Ishikawa (cell line): ENCODE data around the gene CYP24A1.

Experiments used
- CEBPB ChIP-seq: IDR thresholded peaks from 2 replicates; pipeline ENCODE4 v1.6.1; 2012
- CREB1 ChIP-seq: IDR thresholded peaks from 2 replicates; pipeline ENCODE4 v1.6.1; 2012; ENCODE audit warnings: low read depth
- EGR1 ChIP-seq: IDR thresholded peaks from 2 replicates; pipeline ENCODE4 v1.6.1; 2012
- EP300 ChIP-seq: IDR thresholded peaks from 2 replicates; pipeline ENCODE4 v1.6.1; 2012; ENCODE audit warnings: borderline replicate concordance
- FOXM1 ChIP-seq: IDR thresholded peaks from 2 replicates; pipeline ENCODE4 v1.6.1; 2012; ENCODE audit warnings: low read depth, borderline replicate concordance
- NFIC ChIP-seq: IDR thresholded peaks from 2 replicates; pipeline ENCODE4 v1.6.1; 2012
- RAD21 ChIP-seq: IDR thresholded peaks from 2 replicates; pipeline ENCODE4 v1.6.1; 2012; ENCODE audit warnings: low read depth
- TAF1 ChIP-seq: IDR thresholded peaks from 2 replicates; pipeline ENCODE4 v1.6.1; 2012; ENCODE audit warnings: low read depth, mild to moderate bottlenecking
- TCF12 ChIP-seq: IDR thresholded peaks from 2 replicates; pipeline ENCODE4 v1.6.1; 2012; ENCODE audit warnings: low read depth
- TEAD4 ChIP-seq: IDR thresholded peaks from 2 replicates; pipeline ENCODE4 v1.6.1; 2012
- YY1 ChIP-seq: IDR thresholded peaks from 2 replicates; pipeline ENCODE4 v1.6.1; 2012; ENCODE audit warnings: low read depth
- ZBTB7A ChIP-seq: IDR thresholded peaks from 2 replicates; pipeline ENCODE4 v1.6.1; 2012; ENCODE audit warnings: low read depth
- TF ChIP-seq, protein P1 (sequence below): IDR thresholded peaks from 2 replicates; pipeline ENCODE4 v1.6.1; 2012
- TF ChIP-seq, protein P2 (sequence below): IDR thresholded peaks from 2 replicates; pipeline ENCODE4 v1.6.1; 2012; ENCODE audit warnings: low read depth, mild to moderate bottlenecking
- TF ChIP-seq, protein P3 (sequence below): IDR thresholded peaks from 2 replicates; pipeline ENCODE4 v1.6.1; 2012

The CYP24A1 gene

DNA sequence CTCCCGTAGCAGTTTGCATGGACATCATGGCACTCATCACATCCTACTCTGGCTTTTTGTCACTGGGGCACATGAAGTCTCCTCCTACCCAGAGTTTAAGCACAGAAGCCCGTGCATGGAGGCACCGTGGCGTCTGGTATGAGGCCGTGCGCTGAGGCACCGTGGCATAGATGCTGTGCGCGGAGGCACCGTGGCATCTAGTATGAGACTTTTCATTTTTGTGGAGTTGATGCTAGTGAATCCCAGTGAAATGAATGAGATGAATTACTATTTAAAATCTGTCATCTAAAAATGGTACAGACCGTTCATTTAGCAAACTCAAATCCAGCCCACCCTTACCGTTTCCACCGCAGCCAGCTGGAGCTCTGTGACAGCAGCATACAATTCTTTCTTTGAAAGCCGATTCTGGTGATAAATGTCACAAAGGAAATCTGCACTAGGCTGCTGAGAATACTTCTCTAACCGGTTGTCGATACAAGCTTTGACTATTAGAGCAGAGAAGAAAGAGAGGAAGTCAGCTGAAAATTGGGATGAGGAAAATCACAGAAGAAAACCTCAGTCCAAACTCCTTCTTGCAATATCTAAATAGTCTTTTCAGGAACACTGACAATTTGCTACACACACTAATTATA is 11.3 kb downstream of the CYP24A1 start:
- TF ChIP-seq, protein P1, sequence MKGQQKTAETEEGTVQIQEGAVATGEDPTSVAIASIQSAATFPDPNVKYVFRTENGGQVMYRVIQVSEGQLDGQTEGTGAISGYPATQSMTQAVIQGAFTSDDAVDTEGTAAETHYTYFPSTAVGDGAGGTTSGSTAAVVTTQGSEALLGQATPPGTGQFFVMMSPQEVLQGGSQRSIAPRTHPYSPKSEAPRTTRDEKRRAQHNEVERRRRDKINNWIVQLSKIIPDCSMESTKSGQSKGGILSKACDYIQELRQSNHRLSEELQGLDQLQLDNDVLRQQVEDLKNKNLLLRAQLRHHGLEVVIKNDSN: no peak

DNA sequence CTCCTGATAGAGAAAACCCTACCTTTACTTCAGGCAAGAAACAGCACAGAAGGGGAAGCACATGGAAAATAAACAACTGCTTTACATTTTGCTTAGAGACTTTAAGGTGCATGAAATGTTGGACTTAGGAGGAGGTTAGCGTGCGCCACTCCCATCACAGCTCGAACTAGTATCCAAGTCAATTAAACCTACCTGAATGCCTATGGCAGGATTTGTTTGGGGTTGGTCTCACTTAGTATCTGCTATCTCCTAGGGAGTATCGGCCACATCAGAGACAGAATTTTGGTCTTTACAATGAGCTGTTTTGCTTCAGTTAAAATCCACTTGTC is 12.0 kb downstream of the CYP24A1 start:
- TF ChIP-seq EGR1 (no peak), CEBPB (no peak), EP300 (no peak), TAF1 (no peak), RAD21 (no peak), TCF12 (no peak), NFIC (no peak)
- TF ChIP-seq, protein P1: no peak
- TF ChIP-seq, protein P2, sequence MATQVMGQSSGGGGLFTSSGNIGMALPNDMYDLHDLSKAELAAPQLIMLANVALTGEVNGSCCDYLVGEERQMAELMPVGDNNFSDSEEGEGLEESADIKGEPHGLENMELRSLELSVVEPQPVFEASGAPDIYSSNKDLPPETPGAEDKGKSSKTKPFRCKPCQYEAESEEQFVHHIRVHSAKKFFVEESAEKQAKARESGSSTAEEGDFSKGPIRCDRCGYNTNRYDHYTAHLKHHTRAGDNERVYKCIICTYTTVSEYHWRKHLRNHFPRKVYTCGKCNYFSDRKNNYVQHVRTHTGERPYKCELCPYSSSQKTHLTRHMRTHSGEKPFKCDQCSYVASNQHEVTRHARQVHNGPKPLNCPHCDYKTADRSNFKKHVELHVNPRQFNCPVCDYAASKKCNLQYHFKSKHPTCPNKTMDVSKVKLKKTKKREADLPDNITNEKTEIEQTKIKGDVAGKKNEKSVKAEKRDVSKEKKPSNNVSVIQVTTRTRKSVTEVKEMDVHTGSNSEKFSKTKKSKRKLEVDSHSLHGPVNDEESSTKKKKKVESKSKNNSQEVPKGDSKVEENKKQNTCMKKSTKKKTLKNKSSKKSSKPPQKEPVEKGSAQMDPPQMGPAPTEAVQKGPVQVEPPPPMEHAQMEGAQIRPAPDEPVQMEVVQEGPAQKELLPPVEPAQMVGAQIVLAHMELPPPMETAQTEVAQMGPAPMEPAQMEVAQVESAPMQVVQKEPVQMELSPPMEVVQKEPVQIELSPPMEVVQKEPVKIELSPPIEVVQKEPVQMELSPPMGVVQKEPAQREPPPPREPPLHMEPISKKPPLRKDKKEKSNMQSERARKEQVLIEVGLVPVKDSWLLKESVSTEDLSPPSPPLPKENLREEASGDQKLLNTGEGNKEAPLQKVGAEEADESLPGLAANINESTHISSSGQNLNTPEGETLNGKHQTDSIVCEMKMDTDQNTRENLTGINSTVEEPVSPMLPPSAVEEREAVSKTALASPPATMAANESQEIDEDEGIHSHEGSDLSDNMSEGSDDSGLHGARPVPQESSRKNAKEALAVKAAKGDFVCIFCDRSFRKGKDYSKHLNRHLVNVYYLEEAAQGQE: no peak
- TF ChIP-seq, protein P3, sequence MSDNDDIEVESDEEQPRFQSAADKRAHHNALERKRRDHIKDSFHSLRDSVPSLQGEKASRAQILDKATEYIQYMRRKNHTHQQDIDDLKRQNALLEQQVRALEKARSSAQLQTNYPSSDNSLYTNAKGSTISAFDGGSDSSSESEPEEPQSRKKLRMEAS: no peak

DNA sequence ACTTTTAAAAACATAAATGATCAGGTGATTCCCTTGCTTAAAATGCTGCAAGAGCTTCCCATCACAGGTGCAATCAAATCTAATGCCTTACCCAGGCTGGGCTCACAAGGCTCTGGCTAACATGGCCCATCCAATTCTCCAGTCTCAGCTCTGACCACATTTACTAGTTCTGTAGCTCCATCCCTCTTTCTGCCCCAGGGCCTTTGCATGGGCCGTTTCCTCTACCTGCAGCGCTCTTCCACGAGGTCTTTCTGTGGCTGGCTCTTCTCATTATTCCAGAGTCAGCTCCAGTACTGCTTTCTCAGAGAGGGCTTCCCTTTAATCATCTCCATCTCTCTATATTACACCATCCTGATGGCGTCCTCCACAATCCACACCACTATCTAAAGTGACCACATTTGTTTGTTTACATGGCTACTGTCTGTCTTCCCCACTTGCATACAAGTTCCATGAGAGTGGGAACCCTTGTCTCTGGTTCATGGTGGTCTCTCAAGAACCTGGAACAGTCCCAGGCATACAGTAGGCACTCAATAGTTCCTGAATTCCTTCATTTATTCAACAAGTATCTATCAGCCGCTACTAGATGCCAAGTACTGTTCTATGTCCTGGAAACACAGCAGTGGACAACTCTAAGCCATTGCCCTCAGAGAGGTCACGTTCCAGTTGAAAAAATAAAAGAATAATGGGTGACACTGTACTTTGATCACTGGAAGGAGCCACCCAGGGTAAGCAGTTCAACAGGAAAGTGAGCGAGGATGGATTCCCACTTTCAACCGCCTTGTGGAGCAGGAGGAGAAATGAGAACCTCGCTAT is 12.6 kb downstream of the CYP24A1 start:
- TF ChIP-seq TAF1: no peak
- no peak for TF ChIP-seq TEAD4
- no peak for TF ChIP-seq EGR1
- TF ChIP-seq CEBPB: no peak
- TF ChIP-seq TCF12: no peak
- no peak for TF ChIP-seq YY1
- TF ChIP-seq, protein P1: no peak
- no peak for TF ChIP-seq RAD21
- no peak for TF ChIP-seq EP300
- TF ChIP-seq FOXM1: no peak
- TF ChIP-seq, protein P3: no peak
- TF ChIP-seq ZBTB7A: no peak
- TF ChIP-seq NFIC: no peak
- no peak for TF ChIP-seq CREB1
- TF ChIP-seq, protein P2: no peak

DNA sequence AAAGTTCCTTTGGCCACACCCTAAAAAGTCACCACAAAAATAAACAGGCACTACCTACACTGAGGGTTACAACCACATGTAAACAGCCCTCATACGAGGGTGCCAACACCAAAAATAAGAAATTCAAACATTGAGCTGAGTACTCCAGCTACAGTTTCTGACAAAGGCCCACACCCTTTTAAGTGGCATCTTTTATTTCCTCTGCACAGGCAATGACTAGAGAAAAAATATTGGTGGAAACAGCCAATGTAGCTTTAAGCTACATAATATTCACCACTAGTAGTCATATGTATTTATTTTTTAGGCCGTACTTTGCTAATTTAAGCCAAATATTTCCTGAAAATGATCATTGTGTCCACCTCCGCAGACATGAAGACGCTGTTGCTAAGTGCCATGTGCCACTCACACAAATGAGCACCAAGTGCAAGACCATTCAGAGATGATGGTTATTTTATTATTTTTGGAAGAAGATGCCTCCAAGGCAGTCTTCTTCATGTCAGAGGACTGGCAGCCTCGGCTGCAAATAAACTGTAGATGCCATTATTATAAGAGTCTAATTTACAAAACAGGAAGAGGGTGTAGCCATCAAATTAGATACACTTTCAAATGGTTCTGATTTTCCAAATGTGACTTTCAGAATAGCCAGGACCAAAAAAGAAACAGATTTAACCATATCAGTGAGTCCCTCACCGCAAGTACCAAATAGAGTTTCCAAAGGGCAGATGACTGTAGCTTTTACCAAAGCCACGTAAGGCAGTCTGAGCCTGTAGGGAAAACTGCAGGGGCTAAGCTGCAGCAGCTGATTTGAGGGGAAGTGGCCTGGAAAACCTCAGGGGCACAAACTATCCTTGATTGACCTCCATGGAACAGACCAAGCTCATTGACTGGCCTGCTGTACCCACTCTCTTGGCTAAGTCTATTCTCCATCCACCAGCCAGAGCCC is 13.4 kb downstream of the CYP24A1 start:
- no peak for TF ChIP-seq TAF1
- TF ChIP-seq RAD21: no peak
- no peak for TF ChIP-seq YY1

DNA sequence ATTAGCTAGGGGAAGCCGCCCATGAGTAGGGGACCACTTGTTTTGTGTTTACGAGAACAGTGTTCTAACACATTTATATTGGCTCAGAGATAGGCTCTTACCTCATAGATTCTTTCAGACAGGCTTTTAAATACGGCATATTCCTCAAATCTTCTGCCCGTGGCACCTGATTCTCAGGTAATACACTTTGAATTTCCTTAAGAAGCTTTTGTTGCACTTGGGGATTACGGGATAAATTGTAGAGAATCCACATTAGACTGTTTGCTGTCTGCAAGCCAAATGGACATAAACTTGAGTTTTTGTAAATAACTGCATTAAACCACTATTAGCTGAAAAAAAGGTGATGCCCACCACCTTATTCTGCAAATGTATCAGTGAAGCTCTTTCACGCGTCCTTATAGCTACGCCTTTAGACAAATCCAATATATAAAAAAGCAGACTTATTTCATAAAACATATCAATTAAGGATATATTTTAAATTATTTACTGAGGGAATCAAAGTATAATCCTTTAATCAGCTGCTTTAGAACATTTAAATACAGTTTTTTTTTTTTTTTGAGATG is 14.8 kb downstream of the CYP24A1 start:
- TF ChIP-seq CREB1 (no peak), TCF12 (no peak), EP300 (no peak), RAD21 (no peak), TAF1 (no peak), YY1 (no peak), TEAD4 (no peak), EGR1 (no peak), ZBTB7A (no peak), NFIC (no peak)
- TF ChIP-seq, protein P1: no peak
- TF ChIP-seq, protein P2: no peak
- TF ChIP-seq, protein P3: no peak
